HUES48 (cell line): ENCODE data around the gene ERGIC1.

Source experiments
- H3K27ac ChIP-seq: one replicate; pipeline ENCODE4 v1.7.0; 2013; ENCODE audit warnings: low read depth, low read length, inconsistent platforms
- H3K27me3 ChIP-seq: 2 replicates; pipeline ENCODE4 v1.6.1; 2013; ENCODE audit warnings: mild to moderate bottlenecking, low read length; ENCODE audit not compliant: control insufficient read depth, insufficient read depth
- H3K36me3 ChIP-seq: 2 replicates; pipeline ENCODE4 v1.6.1; 2013; ENCODE audit warnings: low read length; ENCODE audit not compliant: control insufficient read depth, insufficient read depth
- H3K4me1 ChIP-seq: 2 replicates; pipeline ENCODE4 v1.6.1; 2013; ENCODE audit warnings: mild to moderate bottlenecking, low read length; ENCODE audit not compliant: control insufficient read depth, insufficient read depth
- H3K4me3 ChIP-seq: 2 replicates; pipeline ENCODE4 v1.5.1; 2013; ENCODE audit warnings: mild to moderate bottlenecking, low read depth, low read length
- H3K9ac ChIP-seq: 2 replicates; pipeline ENCODE4 v1.6.1; 2013; ENCODE audit warnings: mild to moderate bottlenecking, low read depth, low read length, moderate library complexity
- H3K9me3 ChIP-seq: 2 replicates; pipeline ENCODE4 v1.6.1; 2013; ENCODE audit warnings: low read length; ENCODE audit not compliant: control insufficient read depth, insufficient read depth

Gene ERGIC1

GRCh38 chr5:172876578-172876977, 42.5 kb downstream of the ERGIC1 start:
- Histone ChIP-seq H3K9ac (no peak overlapping the region), H3K27me3 (no peaks in the 10 kb centered on the region), H3K27ac (no peak overlapping the region), H3K4me3 (no peak overlapping the region), H3K9me3 (no peaks in the 10 kb centered on the region), H3K4me1 (peaks cover 12% of the 10 kb centered on the region; the same call in 1 of the 2 replicates), H3K36me3 (0 out of 2 replicates have a peak, but pooled peaks cover 7% of the 10 kb centered on the region)

- no peaks in the 10 kb centered on the region for H3K27me3 ChIP-seq
- no peak overlapping the region for H3K4me3 ChIP-seq
- H3K9me3 ChIP-seq, result no peaks in the 10 kb centered on the region
- 0 out of 2 replicates have a peak, but pooled peaks cover 7% of the 10 kb centered on the region for H3K36me3 ChIP-seq
- peaks cover 8% of the 10 kb centered on the region; the same call in 1 of the 2 replicates for H3K4me1 ChIP-seq
- no peak overlapping the region for H3K27ac ChIP-seq
- H3K9ac ChIP-seq, result no peak overlapping the region
Observed at GRCh38 chr5:172877466-172878260, 43.6 kb downstream of the ERGIC1 start.

GRCh38 chr5:172878585-172878932, 44.5 kb downstream of the ERGIC1 start:
- H3K4me3 ChIP-seq, result no peak overlapping the region
- H3K9me3 ChIP-seq, result no peaks in the 10 kb centered on the region
- H3K9ac ChIP-seq, result no peak overlapping the region
- H3K36me3 ChIP-seq, result 0 out of 2 replicates have a peak, but pooled peaks cover 7% of the 10 kb centered on the region
- H3K4me1 ChIP-seq, result no peaks in the 10 kb centered on the region
- no peak overlapping the region for H3K27ac ChIP-seq
- no peaks in the 10 kb centered on the region for H3K27me3 ChIP-seq

- no peak overlapping the region for H3K4me3 ChIP-seq
- H3K4me1 ChIP-seq, result no peaks in the 10 kb centered on the region
- H3K27ac ChIP-seq, result no peak overlapping the region
- no peaks in the 10 kb centered on the region for H3K27me3 ChIP-seq
- 0 out of 2 replicates have a peak, but pooled peaks cover 7% of the 10 kb centered on the region for H3K36me3 ChIP-seq
- H3K9me3 ChIP-seq, result no peaks in the 10 kb centered on the region
- H3K9ac ChIP-seq, result no peak overlapping the region
Observed at GRCh38 chr5:172878933-172879752, 45.1 kb downstream of the ERGIC1 start.

- Histone ChIP-seq H3K9me3 (no peaks in the 10 kb centered on the region), H3K4me3 (no peak overlapping the region), H3K27ac (no peak overlapping the region), H3K27me3 (no peaks in the 10 kb centered on the region), H3K9ac (no peak overlapping the region), H3K36me3 (0 out of 2 replicates have a peak, but pooled peaks cover 7% of the 10 kb centered on the region), H3K4me1 (no peaks in the 10 kb centered on the region)
Observed at GRCh38 chr5:172881691-172882370, 47.8 kb downstream of the ERGIC1 start.

- no peaks in the 10 kb centered on the region for H3K9me3 ChIP-seq
- no peaks in the 10 kb centered on the region for H3K4me1 ChIP-seq
- no peak overlapping the region for H3K27ac ChIP-seq
- no peak overlapping the region for H3K4me3 ChIP-seq
- H3K9ac ChIP-seq, result no peak overlapping the region
- H3K27me3 ChIP-seq, result no peaks in the 10 kb centered on the region
- peaks cover 14% of the 10 kb centered on the region; the same call in 1 of the 2 replicates for H3K36me3 ChIP-seq
Observed at GRCh38 chr5:172883066-172883465, 49.0 kb downstream of the ERGIC1 start.

- Histone ChIP-seq H3K9me3 (no peaks in the 10 kb centered on the region), H3K4me1 (no peaks in the 10 kb centered on the region), H3K27ac (no peak overlapping the region), H3K36me3 (peaks cover 30% of the 10 kb centered on the region), H3K4me3 (no peak overlapping the region), H3K9ac (no peak overlapping the region), H3K27me3 (no peaks in the 10 kb centered on the region)
Observed at GRCh38 chr5:172885597-172886340, 51.7 kb downstream of the ERGIC1 start.

- H3K4me3 ChIP-seq, result no peak overlapping the region
Observed at GRCh38 chr5:172886476-172886875, 52.4 kb downstream of the ERGIC1 start.

GRCh38 chr5:172886974-172887501, 53.0 kb downstream of the ERGIC1 start:
- Histone ChIP-seq H3K9me3 (no peaks in the 10 kb centered on the region), H3K27me3 (no peaks in the 10 kb centered on the region), H3K36me3 (peaks cover 34% of the 10 kb centered on the region), H3K4me3 (no peak overlapping the region), H3K9ac (no peak overlapping the region), H3K4me1 (no peaks in the 10 kb centered on the region), H3K27ac (no peak overlapping the region)

More at GRCh38 chr5:172886476-172886875, 52.4 kb downstream of the ERGIC1 start:
- H3K4me1 ChIP-seq, result no peaks in the 10 kb centered on the region
- no peaks in the 10 kb centered on the region for H3K27me3 ChIP-seq
- H3K9me3 ChIP-seq, result no peaks in the 10 kb centered on the region
- H3K9ac ChIP-seq, result no peak overlapping the region
- H3K36me3 ChIP-seq, result peaks cover 34% of the 10 kb centered on the region
- no peak overlapping the region for H3K27ac ChIP-seq

- H3K9me3 ChIP-seq, result no peaks in the 10 kb centered on the region
- H3K27ac ChIP-seq, result no peak overlapping the region
- no peaks in the 10 kb centered on the region for H3K4me1 ChIP-seq
- no peak overlapping the region for H3K9ac ChIP-seq
- peaks cover 39% of the 10 kb centered on the region for H3K36me3 ChIP-seq
- H3K27me3 ChIP-seq, result no peaks in the 10 kb centered on the region
- no peak overlapping the region for H3K4me3 ChIP-seq
Observed at GRCh38 chr5:172887692-172888091, 53.6 kb downstream of the ERGIC1 start.
